ENCODE measurements around the gene EID1.
A peak's percentile ranks its signal among the peaks of the same experiment; 100 is the strongest.

Gene EID1

DNA sequence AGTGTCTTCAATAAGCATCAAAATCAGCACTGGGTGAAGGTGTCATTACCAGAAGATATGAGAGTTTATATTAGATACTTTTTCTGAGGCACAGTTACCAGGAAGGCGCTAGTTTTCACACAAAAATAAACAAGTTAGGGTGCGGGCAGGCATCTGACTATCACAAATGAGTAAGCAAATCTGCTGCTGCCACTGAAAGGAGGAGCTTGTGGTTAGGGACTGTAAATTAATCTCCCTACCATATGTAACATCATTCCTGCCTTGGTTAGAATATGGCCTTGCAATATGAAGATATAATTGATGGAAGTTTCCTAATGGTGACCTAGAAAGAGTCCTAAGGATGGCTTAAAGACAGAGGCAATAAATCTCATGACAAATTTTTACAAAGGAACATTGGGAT lies 19.5 kb upstream of the EID1 start:
- CTCF ChIA-PET: interaction anchor here (0.6 to 1.5 kb wide), 5 partner anchors 12 to 1287 kb away, joined by 3 to 5 read pairs (median 3); no protein-coding TSS in a partner anchor
- no peak overlapping the region for H3K27ac ChIP-seq
- no peak for TF ChIP-seq CTCF (conservative IDR thresholded peaks at IDR 0.05; ENCODE audit: low read depth)
- POLR2A ChIA-PET (ENCODE audit: low non-redundant PET): no interaction called here
- DNase-seq (ENCODE audit: low spot score): no peak

- no peak for TF ChIP-seq CTCF (conservative IDR thresholded peaks at IDR 0.05; ENCODE audit: low read depth)
- DNase-seq (ENCODE audit: low spot score): no peak
- POLR2A ChIA-PET (ENCODE audit: low non-redundant PET): no interaction called here
- CTCF ChIA-PET: interaction anchor here (0.6 kb wide), 1 partner anchor 564 kb away, joined by 3 read pairs; no protein-coding TSS in a partner anchor
- H3K27ac ChIP-seq: no peak overlapping the region
Observed at GRCh38 chr15:48859426-48859825, 18.5 kb upstream of the EID1 start.

DNA sequence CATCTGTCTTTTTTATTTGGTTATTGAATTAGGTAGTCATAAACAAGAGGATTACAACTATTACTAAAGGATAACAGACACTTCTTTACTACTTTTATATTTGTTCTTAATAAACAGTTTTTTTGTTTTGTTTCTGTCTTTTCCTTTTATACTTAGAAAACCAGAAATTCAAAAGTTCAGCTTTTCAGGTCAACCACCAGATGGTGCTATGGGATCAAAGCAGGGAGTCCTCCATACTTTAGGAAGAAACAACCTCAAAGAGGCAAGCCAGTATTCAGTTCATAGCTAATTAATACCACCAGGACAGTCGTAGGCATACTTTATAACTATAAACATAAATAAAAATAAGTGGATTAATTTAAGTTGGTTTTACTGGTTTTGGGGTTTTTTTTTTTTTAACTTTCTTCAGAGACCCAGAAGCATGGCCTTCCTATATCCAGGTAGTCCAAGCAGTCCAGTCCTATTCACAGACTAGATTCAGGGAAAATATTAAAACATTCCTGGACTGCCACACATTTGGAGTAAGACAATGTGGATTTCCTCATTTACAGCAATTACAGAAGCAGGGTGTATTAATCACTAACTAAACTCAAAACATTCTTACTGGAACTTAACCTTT lies 16.0 kb upstream of the EID1 start:
- H3K27ac ChIP-seq: no peak overlapping the region

GRCh38 chr15:48862705-48863104 lies 15.2 kb upstream of the EID1 start:
- CTCF ChIA-PET: interaction anchor here (0.6 to 2.4 kb wide), 3 partner anchors 35 to 1282 kb away, joined by 3 to 37 read pairs (median 3); partner anchors contain the start of gene SHC4
- DNase-seq (ENCODE audit: low spot score): no peak
- TF ChIP-seq CTCF (conservative IDR thresholded peaks at IDR 0.05; ENCODE audit: low read depth): no peak
- H3K27ac ChIP-seq: no peak overlapping the region
- POLR2A ChIA-PET (ENCODE audit: low non-redundant PET): no interaction called here

More for the DNA sequence above, 16.0 kb upstream of the EID1 start:
- CTCF ChIA-PET: interaction anchor here (0.5 to 2.4 kb wide), 25 partner anchors 15 to 1407 kb away, joined by 3 to 37 read pairs (median 4); partner anchors contain the start of genes COPS2, EID1 and SHC4
- peak; percentile 96 for TF ChIP-seq CTCF (conservative IDR thresholded peaks at IDR 0.05; ENCODE audit: low read depth)
- POLR2A ChIA-PET (ENCODE audit: low non-redundant PET): interaction anchor here (0.7 kb wide), 1 partner anchor 284 kb away, joined by 5 read pairs; no protein-coding TSS in a partner anchor
- DNase-seq (ENCODE audit: low spot score): peak; percentile 62

DNA sequence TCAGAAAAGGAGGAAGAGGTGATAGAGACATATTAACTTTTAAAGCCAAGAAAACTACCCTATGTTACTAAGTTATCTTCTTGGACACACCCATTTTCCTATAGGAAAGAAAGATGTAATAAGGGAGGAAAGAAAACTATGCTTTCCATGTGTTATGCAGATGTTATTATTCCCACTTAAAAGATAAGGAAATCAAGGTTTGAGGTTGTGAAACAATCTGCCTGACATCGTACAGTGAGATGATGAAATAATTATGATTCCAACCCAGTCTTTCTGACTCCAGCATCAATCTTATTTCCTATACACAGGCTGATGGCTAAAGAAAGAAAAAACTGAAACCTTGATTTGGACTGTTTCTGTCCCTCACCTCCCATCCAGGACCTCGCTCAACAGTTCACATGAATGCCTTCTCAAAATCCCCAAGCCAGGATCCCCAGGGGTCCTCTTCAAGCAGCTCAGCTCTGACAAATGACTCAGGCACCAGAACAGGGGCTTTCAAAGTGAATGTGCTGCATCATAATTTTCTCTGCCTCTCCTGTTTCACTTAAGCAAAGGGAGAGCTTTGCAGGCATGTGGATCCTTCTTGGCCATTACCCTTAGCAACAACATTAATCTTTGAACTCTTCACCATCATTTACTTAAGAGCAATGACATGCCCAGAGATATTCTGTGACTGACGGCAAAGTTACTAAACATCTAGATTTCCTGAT lies 12.4 kb upstream of the EID1 start:
- no peak for DNase-seq (ENCODE audit: low spot score)
- CTCF ChIA-PET: interaction anchor here (0.7 to 0.8 kb wide), 2 partner anchors 309 to 1280 kb away, joined by 3 read pairs; no protein-coding TSS in a partner anchor
- POLR2A ChIA-PET (ENCODE audit: low non-redundant PET): no interaction called here
- no peak overlapping the region for H3K27ac ChIP-seq
- TF ChIP-seq CTCF (conservative IDR thresholded peaks at IDR 0.05; ENCODE audit: low read depth): no peak

GRCh38 chr15:48866141-48866563 lies 11.8 kb upstream of the EID1 start:
- no peak for DNase-seq (ENCODE audit: low spot score)
- H3K27ac ChIP-seq: no peak overlapping the region
- CTCF ChIA-PET: no interaction called here

More at GRCh38 chr15:48866141-48866563, 11.8 kb upstream of the EID1 start:
- TF ChIP-seq CTCF (conservative IDR thresholded peaks at IDR 0.05; ENCODE audit: low read depth): no peak
- POLR2A ChIA-PET (ENCODE audit: low non-redundant PET): no interaction called here
